HG02970 (cell line): Measurements from ENCODE around the gene PDXP.

ENCODE experiments used
- ATAC-seq: cut with Tn5 transposase; IDR thresholded peaks from one replicate; pipeline ENCODE4 v1.9.1; 2021; ENCODE audit warnings: mild to moderate bottlenecking, moderate library complexity, moderate number of reproducible peaks; ENCODE audit not compliant: unreplicated experiment, low FRiP score

The PDXP gene

DNA sequence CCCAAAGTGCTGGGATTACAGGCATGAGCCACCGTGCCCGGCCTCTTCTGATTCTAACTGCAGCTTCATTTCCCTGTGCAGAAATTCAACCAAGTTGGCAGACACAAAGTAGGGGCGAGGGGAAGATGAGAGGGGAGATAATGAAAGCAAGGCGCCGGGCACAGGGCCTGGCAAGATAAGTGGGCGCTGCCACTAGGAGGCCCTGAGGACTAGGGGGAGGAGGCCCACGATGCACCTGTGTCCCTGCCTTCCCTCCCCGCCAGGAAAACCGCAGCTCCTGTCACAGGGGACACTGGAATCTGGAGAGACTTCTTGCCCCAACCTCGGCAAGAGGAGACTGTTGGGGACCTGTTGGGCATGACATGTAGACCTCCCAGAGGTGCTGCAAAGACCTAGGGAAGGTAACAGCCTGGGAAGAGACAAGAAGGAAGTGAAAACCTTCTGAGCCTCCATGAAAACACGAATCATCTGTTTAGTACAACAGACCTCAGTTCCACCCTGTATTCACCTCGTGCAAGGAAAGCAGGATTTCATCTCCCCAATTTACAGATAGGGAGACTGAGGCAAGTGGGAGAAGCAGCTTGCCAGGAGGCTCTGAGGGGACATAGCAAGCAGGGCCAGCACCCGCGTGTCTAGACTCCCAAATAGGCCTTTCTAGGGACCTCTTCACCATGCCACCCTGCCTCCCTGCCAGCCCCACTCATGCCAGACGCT is 13.8 kb downstream of the PDXP start:
- ATAC-seq: no peak

DNA sequence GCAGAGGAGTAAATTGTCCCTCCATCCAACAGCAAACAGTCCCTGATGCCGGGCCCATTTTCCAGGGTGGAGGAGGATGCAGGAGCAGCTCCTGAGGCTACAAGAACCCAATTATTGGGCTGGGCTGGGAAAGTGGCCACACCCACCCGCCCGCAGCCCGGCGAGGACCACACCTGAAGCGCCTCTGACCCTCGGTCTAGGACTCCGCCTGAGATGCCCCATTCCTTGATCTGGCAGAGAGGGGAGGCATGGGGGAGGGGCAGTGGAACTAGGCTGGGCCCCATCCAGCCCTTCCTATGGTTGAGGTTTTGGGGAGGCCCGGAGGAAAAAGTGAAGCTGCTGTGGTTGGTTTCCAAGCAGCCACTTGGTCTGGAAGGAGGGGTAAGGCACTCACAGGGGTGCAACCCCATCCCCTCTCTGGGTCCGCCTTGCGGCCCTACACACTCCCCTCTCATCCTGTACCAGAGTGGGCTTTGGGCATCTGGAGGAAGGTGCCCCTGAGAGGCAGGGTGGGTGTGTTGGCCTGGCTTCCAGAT is 14.5 kb downstream of the PDXP start:
- no peak for ATAC-seq

DNA sequence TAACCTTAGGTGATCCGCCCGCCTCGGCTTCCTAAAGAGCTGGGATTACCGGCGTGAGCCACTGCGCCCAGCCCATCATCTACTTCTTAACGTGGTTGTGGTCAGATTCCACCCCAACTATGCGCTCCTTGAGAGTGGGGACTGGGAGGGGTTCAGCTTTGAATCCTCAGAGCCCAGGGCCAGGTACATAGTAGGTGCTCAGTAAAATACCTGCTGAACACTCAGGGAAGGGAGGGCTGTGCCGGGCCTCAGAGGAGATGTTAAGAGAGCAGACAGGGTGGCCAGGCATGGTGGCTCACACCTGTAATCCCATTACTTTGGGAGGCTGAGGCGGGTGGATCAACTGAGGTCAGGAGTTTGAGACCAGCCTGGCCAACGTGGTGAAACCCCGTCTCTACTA is 15.7 kb downstream of the PDXP start:
- no peak for ATAC-seq

DNA sequence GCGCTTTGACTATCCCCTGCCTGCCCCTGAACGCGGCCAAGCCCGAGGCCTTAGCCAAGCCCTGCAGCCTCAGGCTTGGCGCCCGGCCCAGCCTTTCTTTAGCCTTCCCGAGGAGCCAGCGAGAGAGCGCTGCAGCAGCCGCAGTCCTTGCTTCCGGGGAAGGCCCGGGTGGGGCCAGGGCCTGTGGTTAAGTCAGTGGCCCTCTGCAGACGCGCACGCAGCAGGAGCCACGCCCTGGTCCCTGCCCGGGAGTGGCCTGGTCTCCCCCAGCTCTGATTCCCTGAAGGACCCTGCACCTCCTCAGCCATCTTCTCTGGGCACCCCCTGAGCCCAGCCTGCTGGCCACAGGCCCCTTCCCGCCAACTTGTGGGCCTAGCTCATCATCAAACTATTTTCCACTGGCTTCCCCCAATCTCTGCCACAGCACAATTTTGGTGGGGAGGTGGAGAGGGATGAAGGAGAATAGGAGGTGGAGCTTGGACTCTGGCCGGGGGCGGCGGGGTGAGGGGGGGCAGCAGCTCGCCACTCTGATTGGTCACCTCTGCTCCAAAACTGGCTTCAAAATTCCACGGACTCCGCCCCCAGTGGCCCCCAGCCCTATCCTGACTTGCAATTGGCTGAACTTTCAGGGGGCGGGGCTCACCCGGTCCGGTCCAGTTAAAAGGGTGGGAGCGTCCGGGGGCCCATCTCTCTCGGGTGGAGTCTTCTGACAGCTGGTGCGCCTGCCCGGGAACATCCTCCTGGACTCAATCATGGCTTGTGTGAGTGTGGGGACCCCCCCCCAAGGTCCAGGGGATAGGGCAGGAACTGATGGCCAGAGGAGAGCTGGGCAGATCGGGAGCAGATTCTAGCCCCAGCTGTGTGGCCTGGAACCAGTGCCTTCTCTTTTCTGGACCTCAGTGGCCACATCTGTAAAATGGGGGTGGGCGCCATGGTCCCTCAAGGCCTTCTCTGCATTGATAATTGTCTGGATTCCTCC is 16.7 kb downstream of the PDXP start, which contains the start of gene LGALS1:
Gene LGALS1, plus strand, starts transcription at position 686 of the 979 bp plus-strand sequence. Its CDS starts 67 bp downstream, at position 753.
- peak; percentile 43 for ATAC-seq

DNA sequence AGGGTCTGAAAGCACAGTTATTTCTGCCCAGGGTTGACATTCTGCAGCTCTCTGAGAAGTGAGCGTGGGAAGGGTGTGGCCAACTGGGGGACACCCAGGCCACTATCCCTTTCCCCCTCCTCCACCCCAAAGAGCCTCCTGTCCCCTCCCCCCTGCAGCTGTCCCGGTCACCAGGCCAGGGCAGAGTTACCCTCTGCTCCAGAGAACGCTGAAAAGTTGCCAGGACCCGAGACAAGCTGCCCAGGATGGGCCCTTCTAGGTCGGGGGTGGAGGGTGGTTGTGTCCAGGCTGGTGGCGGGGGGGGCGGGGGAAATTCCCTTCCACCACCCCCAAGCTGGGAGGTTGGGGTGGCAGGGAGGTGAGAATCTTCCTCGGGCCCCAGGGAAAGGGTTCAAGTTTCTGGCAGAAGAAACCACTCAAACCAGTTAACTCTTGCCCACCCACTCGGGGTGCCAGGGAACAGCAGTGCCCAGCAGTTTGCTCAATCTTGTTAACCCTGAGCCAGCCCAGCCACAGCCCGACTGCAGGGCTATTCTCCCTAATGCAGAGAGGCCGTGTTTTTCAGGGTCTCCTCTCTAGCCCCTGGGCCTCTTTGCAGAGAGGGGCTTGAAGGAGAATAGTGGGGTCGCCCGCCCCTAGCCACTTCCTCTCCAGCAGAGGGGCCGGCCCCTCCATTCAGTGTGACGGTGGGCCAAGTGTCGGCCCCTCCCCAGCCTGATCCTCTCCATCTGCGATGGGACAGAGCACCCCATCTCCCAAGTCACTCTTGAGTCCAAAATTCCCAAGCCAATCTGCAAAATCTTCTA is 17.6 kb downstream of the PDXP start:
- ATAC-seq: no peak

DNA sequence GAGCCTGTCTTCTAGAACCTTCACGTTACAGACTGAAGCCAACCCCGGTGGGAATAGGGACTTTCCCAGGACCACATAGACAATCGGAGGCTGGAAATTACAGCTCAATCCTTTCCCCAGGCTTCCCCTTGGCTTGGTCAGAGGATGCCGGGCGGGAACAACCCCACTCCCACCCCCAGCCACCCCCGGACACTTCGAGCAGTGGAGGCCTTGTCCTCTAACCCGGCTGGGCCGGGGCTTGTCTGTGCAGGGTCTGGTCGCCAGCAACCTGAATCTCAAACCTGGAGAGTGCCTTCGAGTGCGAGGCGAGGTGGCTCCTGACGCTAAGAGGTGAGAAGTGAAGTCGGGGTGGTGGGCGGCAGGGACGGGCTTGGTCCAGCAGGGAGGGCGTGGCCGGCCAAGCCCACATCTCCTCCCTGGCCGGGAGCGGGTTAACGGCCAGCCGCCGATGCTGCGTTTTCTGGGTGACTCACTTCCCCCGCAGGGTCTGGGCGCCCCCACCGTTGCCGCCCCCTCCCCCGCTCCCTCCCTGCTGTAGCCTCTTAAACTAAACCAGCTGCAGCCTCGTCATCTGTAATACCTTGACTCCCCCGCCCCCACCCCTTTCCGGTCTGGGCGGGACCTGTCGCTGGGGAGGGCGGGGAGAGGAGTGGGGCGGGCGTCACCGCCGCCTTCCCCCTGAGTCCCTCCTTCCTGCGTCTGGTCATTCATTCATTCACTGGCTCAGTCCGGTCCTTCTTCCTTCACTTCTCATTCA is 18.4 kb downstream of the PDXP start:
- ATAC-seq: peak; percentile 42

DNA sequence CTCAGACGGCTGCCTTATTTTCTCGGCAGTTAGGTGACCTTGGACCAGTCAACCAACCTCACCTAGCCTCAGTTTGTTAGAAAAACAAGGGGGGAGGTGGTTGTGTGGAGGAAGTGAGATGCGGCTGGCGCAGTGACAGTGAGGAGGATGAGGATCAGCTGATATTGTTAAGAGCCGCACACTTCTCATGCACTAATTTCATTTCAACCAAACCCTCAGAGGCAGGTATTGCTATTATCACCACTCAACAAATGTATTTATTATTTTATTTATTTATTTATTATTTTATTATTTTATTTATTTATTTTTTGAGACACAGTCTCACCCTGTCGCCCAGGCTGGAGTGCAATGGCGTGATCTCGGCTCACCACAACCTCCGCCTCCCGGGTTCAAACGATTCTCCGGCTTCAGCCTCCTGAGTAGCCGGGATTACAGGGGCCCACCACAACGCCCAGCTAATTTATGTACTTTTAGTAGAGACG is 19.0 kb downstream of the PDXP start:
- ATAC-seq: peak; percentile 4

DNA sequence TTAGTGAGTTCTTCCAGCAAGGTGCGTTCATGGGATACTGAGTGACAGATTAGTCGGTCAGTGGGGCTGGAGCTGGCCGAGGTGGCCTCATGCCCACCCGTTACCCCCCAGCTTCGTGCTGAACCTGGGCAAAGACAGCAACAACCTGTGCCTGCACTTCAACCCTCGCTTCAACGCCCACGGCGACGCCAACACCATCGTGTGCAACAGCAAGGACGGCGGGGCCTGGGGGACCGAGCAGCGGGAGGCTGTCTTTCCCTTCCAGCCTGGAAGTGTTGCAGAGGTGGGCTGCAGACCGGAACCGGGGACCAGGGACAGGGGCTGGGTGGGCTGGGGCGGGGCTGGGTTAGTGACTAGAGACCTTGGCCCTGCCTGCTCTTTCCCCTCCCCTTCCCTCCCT is 19.8 kb downstream of the PDXP start:
- no peak for ATAC-seq

DNA sequence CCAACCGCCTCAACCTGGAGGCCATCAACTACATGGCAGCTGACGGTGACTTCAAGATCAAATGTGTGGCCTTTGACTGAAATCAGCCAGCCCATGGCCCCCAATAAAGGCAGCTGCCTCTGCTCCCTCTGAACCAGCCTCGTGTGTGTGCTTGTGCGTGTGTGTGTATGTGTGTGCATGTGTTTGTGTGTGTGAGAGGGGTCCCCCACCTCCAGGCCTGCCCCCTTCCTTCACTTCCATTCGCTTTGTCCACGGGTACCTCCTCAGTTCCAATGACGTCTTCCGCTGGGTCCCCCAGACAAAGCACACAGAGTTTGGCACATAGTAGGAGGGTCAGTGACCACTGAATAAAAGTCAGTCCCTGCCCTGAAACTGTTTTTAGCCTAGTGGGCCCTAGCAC is 21.1 kb downstream of the PDXP start:
- no peak for ATAC-seq

DNA sequence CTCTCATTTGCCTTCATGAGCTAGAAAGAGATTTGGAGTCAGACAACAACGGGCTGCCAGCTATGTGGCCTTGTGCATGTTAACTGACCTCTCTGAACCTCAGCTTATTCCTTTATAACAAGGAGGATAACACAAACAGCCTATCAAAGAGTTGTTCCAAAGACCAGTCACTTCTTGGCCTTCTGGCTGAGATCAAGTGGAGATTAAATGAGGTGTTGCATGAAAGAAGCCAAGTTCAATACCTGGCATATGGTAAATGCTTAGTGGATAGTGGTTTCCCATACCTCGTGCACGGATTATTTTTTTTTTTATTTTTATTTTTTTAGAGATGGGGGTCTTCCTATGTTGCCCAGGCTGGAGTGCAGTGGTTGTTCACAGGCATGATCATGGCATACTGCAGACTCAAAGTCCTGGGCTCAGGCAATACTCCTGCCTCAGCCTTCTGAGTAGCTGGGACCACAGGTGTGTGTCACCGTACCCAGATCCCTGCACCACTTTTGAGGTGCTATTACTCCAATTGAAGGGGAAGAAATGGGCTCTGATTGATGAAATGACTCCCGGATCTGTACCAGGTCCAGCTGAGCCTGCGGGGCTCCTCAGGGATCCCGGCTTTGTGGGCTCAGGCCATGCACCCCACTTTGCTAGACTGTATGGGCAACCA is 21.8 kb downstream of the PDXP start:
- ATAC-seq: no peak

DNA sequence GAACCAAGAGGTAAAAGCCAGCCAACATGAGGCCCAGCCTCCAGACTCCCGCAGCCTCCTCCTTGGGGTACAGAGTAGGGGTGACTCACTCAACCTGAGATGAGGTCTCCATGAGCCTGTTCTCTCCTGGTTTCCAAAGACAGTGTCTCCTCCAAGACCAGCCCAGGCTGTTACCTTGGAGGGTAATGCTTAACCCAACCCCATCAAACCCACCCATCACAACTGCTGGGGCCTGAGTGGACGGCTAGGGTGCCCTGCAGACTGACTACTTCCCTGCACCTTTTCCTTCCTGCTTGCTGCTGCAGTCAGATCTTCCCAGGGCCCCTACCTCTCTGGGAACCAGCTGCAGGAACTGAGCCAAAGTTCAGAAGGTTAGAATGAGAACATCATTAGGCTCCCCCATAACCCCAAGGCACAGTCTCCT is 22.5 kb downstream of the PDXP start:
- ATAC-seq: no peak

DNA sequence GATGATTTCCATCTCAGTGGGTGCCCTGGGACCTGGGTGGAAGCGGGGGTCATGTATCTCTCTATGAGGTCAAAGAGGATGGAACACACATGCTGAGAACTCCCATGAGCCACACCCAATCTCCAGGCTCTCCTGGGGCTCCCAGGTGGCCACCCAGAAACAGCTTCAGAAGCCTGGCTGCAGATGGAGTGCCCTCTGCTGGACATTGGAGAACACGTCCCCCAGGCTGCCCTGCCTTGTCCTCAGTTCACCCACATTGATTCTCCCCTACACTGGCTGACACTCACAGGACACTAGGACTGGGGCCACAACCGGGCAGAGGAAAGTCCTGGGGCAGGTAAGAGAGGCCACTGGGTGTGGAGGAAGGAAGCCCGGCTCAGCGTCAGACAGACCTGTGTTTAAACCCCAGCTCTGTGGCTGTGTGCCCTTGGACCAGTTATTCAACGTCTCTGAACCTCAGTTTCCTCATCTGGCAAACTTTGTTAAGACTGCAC is 23.1 kb downstream of the PDXP start:
- no peak for ATAC-seq

DNA sequence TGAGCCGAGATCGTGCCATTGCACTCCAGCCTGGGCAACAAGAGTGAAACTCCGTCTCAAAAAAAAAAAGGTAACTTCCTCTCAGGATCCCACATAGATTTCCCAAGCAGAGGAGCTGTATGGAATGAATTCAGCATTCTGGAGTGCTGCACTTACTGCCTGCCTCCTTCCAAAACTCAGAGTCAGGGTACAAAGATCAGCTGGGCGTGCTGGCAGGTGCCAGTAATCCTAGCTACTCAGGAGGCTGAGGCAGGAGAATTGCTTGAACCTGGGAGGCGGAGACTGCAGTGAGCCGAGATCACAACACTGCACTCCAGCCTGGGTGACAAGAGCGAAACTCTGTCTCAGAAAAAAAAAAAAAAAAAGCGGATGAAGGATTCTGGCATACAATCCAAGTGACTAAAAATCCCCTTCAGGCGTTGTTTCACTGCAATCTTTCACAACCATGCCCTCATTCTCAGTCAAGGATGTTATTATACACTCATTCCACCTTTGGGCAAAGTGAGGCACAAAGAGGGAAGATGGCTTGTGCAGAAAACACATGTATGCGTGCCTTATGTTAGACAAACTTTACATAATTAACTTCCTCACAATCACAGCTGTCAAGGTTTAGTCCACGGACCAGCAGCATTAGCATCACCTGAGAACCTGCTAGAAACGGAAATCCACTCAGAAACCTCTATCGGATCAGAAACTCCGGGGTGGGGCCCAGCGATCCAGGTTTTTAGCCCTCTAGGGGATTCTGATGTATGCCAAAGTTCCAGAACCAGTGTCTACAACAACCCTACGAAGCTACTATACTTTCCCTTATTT is 26.5 kb downstream of the PDXP start:
- ATAC-seq: no peak

DNA sequence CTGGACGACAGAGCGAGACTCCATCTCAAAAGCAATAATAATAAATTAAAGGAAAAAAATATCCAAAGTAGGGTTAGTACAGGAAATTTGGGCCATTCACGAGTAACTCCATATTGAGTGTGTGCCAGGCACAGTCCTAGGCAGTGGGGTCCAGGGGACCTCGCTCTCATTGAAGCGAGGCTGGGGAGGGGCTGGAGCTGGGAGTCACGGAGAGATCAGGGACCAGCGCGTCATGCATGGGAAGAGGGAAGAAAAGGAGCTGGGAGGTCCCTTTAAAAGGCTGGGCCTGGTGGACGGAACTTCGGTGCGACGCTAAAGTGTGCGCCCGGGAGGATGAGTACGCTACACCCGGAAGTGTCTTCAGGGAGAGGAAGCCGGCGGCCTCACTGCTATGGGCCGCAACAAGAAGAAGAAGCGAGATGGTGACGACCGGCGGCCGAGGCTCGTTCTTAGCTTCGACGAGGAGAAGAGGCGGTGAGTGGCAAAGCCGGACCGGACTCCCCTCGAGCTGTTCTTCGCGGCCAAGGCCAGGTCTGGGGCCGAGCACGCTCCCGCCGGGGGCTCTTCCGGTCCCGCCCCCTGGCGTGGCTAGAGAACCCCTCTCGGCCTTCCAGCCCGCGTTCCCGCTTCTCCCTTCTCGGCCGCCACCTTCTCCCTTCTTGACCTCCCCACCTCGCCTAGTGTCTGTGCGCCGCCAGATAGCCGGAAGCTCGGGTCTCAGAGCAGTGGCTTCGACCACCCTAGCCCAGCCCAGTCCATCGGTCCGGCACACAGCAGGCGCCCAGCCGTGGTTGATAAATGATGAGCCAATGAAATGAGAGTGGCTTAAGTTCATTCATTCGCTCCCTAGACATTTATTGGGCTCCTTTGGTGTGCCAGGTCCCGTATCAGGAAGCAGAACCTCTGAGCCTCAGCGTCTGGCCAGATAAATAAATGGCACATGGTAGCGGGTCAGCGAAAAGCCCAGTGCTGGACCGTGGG is 27.8 kb downstream of the PDXP start, which contains the start of gene NOL12:
Gene NOL12, plus strand, starts transcription at position 342 of the 981 bp plus-strand sequence. Its CDS starts 50 bp downstream, at position 392.
- peak; percentile 60 for ATAC-seq

DNA sequence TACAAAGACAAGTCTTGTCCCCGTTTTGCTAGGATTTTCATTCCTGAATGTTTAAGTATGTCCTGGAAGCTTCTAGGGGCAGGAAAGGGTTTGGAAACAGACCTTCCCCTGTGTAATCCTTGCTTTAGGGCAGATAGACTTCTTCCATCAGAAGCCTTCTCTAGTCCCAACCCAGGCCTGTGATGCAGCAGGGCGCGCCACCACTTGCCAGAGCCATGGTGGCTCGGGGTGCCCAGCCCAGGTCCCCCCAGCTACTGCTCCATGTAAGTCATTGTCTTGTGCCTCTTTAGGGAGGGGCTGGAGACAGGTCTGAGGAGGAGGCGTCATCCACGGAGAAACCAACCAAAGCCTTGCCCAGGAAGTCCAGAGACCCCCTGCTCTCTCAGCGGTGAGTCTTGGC is 31.9 kb downstream of the PDXP start:
- ATAC-seq: no peak

DNA sequence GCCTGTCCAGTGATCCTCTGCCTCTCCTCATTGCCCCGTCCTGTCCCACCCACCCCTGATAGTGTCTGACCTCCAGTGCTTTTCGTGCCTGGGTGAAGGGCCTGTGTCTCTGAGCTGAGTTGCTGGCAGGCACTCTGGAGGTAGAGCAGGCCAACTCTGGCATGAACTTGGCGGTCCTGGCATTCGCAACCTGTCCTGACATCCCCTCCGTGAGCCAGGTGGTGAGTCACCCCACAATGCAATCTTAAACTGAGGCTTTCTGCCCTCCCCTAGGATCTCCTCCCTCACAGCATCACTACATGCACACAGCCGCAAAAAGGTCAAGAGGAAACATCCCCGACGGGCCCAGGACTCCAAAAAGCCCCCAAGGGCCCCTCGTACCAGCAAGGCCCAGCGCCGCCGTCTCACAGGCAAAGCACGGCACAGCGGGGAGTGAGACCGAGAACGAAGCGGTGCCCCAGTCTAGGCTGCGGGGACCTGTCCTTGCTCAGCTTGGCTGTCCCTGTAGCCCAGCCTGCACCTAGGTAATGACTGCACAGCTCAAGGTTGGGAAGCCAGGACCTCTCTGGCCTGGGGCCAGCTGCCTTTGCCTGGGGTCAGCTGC is 32.5 kb downstream of the PDXP start:
- ATAC-seq: no peak
